H1 (cell line): ENCODE measurements around the gene PRSS21. TPM values are rescaled to one million over a fixed set of nuclear protein-coding genes. Genes with fewer than 3 reads are reported as not detected.
A peak's percentile ranks its signal among the peaks of the same experiment; 100 is the strongest.

Experiments
- CTCF ChIA-PET: fragments of 300-600 bp; sonication (Branson Sonifier 250); formaldehyde crosslinking; loops from one replicate; lab custom pipeline; 2021; ENCODE audit not compliant: partially characterized antibody; lab: Charles Lee
- POLR2A ChIA-PET: fragments of 300-600 bp; sonication (Branson Sonifier 250); formaldehyde crosslinking; loops from one replicate; lab custom pipeline; 2021; ENCODE audit warnings: inconsistent platforms; ENCODE audit not compliant: partially characterized antibody; lab: Charles Lee
- DNase-seq, 2 experiments: peaks; one replicate each; pipeline versions ENCODE4 v3.0.0 to v3.0.0-alpha.2; 2010 to 2022; ENCODE audit warnings: low spot score in 2 of 2, low read depth in 1 of 2, mixed read lengths in 1 of 2
- FAIRE-seq: peaks from 2 replicates; lab custom pipeline; 2011; peaks lifted over from hg19 to GRCh38; lab: Jason Lieb, UNC
- H2AFZ ChIP-seq: 2 replicates; pipeline ENCODE4 v1.8.1; 2012; ENCODE audit warnings: low read length, inconsistent platforms
- H2AK5ac ChIP-seq: 2 replicates; pipeline ENCODE4 v1.6.1; 2013; ENCODE audit warnings: low read depth, low read length
- H2BK120ac ChIP-seq: replicated peaks from 2 replicates; pipeline ENCODE3; 2013; ENCODE audit warnings: low read depth, low read length, inconsistent platforms
- H2BK12ac ChIP-seq: 2 replicates; pipeline ENCODE4 v1.6.1; 2013; ENCODE audit warnings: low read depth, low read length
- H2BK15ac ChIP-seq: 2 replicates; pipeline ENCODE4 v1.6.1; 2013; ENCODE audit warnings: low read length
- H2BK20ac ChIP-seq: 2 replicates; pipeline ENCODE4 v1.6.1; 2013; ENCODE audit warnings: low read length
- H2BK5ac ChIP-seq: 2 replicates; pipeline ENCODE4 v1.6.1; 2013; ENCODE audit warnings: low read depth, low read length
- H3K14ac ChIP-seq: 2 replicates; pipeline ENCODE4 v1.6.1; 2013; ENCODE audit warnings: inconsistent platforms; ENCODE audit not compliant: insufficient read length
- H3K18ac ChIP-seq: 2 replicates; pipeline ENCODE4 v1.6.1; 2013; ENCODE audit warnings: low read length; ENCODE audit errors: extremely low read depth
- H3K23ac ChIP-seq: 2 replicates; pipeline ENCODE4 v1.6.1; 2013; ENCODE audit warnings: inconsistent platforms; ENCODE audit not compliant: insufficient read length
- H3K23me2 ChIP-seq: 2 replicates; pipeline ENCODE4 v1.6.1; 2013; ENCODE audit warnings: low read depth, low read length
- H3K27ac ChIP-seq: 2 replicates; pipeline ENCODE4 v1.6.1; 2011; ENCODE audit warnings: low read depth, low read length, inconsistent platforms
- H3K27me3 ChIP-seq, 4 experiments: replicated peaks in 1 of 4; 1 replicate in 1 of 4; 2 replicates in 3 of 4; pipeline versions ENCODE4 v1.6.1 to v1.8.1; 2011 to 2013; ENCODE audit warnings: low read length in 3 of 4, mild to moderate bottlenecking in 3 of 4, inconsistent platforms in 2 of 4, mixed read lengths in 2 of 4, moderate library complexity in 1 of 4; ENCODE audit not compliant: control insufficient read depth in 3 of 4, insufficient read depth in 3 of 4; ENCODE audit errors: extremely low read depth in 1 of 4
- H3K36me3 ChIP-seq, 4 experiments: 2 replicates each; pipeline versions ENCODE4 v1.6.1 to v1.8.1; 2011 to 2013; ENCODE audit warnings: mild to moderate bottlenecking in 4 of 4, low read length in 3 of 4, moderate library complexity in 2 of 4, control low read depth in 1 of 4, inconsistent platforms in 1 of 4; ENCODE audit not compliant: insufficient read depth in 4 of 4, control insufficient read depth in 2 of 4
- H3K4ac ChIP-seq: replicated peaks from 2 replicates; pipeline ENCODE3; 2013; ENCODE audit warnings: low read length, low read depth, mixed read lengths, inconsistent platforms; ENCODE audit not compliant: insufficient read length
- H3K4me1 ChIP-seq, 4 experiments: replicated peaks in 1 of 4; 1 replicate in 1 of 4; 2 replicates in 3 of 4; pipeline versions ENCODE4 v1.6.1 to v1.8.1; 2011 to 2013; ENCODE audit warnings: low read length in 3 of 4, inconsistent platforms in 2 of 4, mixed read lengths in 1 of 4; ENCODE audit not compliant: insufficient read depth in 4 of 4, control insufficient read depth in 3 of 4
- H3K4me2 ChIP-seq, 2 experiments: 2 replicates each; pipeline versions ENCODE4 v1.6.1 to v1.8.1; 2011 to 2013; ENCODE audit warnings: low read depth in 2 of 2, low read length in 2 of 2, control low read depth in 1 of 2, inconsistent platforms in 1 of 2, mild to moderate bottlenecking in 1 of 2; ENCODE audit not compliant: insufficient read depth in 1 of 2
- H3K4me3 ChIP-seq, 4 experiments: fragments of 200-600, 300-600 bp in 1 of 4; sonication (generic), shearing (Covaris generic), sonication (Bioruptor Twin) in 1 of 4; 2 replicates each; pipeline versions ENCODE4 v1.5.1 to v1.8.1; 2011 to 2016; ENCODE audit warnings: low read length in 4 of 4, low read depth in 3 of 4, control low read depth in 2 of 4, inconsistent platforms in 2 of 4, mild to moderate bottlenecking in 2 of 4, mixed read lengths in 1 of 4, moderate library complexity in 1 of 4; ENCODE audit not compliant: insufficient read depth in 2 of 4; ENCODE audit errors: extremely low read depth in 1 of 4
- H3K56ac ChIP-seq: replicated peaks from 2 replicates; pipeline ENCODE3; 2013; ENCODE audit warnings: low read depth, mild to moderate bottlenecking, mixed read lengths, low read length, inconsistent platforms; ENCODE audit not compliant: insufficient read length
- H3K79me1 ChIP-seq: 2 replicates; pipeline ENCODE4 v1.6.1; 2013; ENCODE audit warnings: low read depth, low read length, control low read depth
- H3K79me2 ChIP-seq, 2 experiments: 2 replicates each; pipeline versions ENCODE4 v1.6.1 to v1.8.1; 2012 to 2013; ENCODE audit warnings: low read length in 2 of 2, mild to moderate bottlenecking in 2 of 2, inconsistent platforms in 1 of 2; ENCODE audit not compliant: insufficient read depth in 2 of 2, control insufficient read depth in 1 of 2
- H3K9ac ChIP-seq, 4 experiments: replicated peaks in 1 of 4; 1 replicate in 1 of 4; 2 replicates in 3 of 4; pipeline versions ENCODE4 v1.6.1 to v1.8.1; 2011 to 2013; ENCODE audit warnings: low read depth in 3 of 4, low read length in 3 of 4, control low read depth in 2 of 4, mild to moderate bottlenecking in 2 of 4, moderate library complexity in 2 of 4, inconsistent platforms in 1 of 4; ENCODE audit errors: extremely low read depth in 1 of 4
- H3K9me3 ChIP-seq, 2 experiments: 2 replicates each; pipeline versions ENCODE4 v1.6.1 to v1.8.1; 2012 to 2013; ENCODE audit warnings: mild to moderate bottlenecking in 2 of 2, moderate library complexity in 2 of 2, control low read depth in 1 of 2, inconsistent platforms in 1 of 2, low read depth in 1 of 2, low read length in 1 of 2, mixed read lengths in 1 of 2; ENCODE audit not compliant: insufficient read depth in 2 of 2
- H4K20me1 ChIP-seq, 2 experiments: replicated peaks in 1 of 2; 2 replicates each; pipeline versions ENCODE3 to v1.8.1; 2011 to 2013; ENCODE audit warnings: inconsistent platforms in 2 of 2, low read length in 2 of 2, mild to moderate bottlenecking in 1 of 2; ENCODE audit not compliant: insufficient read depth in 2 of 2, control insufficient read depth in 1 of 2
- H4K5ac ChIP-seq: 2 replicates; pipeline ENCODE4 v1.6.1; 2013; ENCODE audit warnings: low read length, low read depth, mixed read lengths, inconsistent platforms; ENCODE audit not compliant: insufficient read length
- H4K8ac ChIP-seq: 2 replicates; pipeline ENCODE4 v1.8.0; 2013; ENCODE audit warnings: mild to moderate bottlenecking, moderate library complexity, low read length, inconsistent platforms; ENCODE audit not compliant: insufficient read depth; ENCODE audit errors: extremely low read depth
- H4K91ac ChIP-seq: replicated peaks from 2 replicates; pipeline ENCODE3; 2013; ENCODE audit warnings: low read length, mixed read lengths, inconsistent platforms; ENCODE audit not compliant: insufficient read length
- ASH2L ChIP-seq: fragments of 200-600, 300-600 bp; sonication (generic); IDR thresholded peaks from one replicate; pipeline ENCODE4 v1.7.1; 2017; ENCODE audit warnings: low read length
- CTBP2 ChIP-seq: IDR thresholded peaks from 2 replicates; pipeline ENCODE4 v1.7.0; 2011; ENCODE audit warnings: borderline replicate concordance, mild to moderate bottlenecking, moderate library complexity, mixed read lengths, low read length; ENCODE audit not compliant: insufficient read depth, insufficient read length
- EZH2 ChIP-seq: fragments of 200-600 bp; sonication (generic); IDR thresholded peaks from 2 replicates; pipeline ENCODE4 v1.7.1; 2012; ENCODE audit warnings: low read depth, mild to moderate bottlenecking, moderate library complexity, low read length, inconsistent platforms; ENCODE audit not compliant: severe bottlenecking
- PHF8 ChIP-seq: fragments of 200-600 bp; sonication (generic); conservative IDR thresholded peaks from 2 replicates; pipeline ENCODE4 v1.7.1; 2012; ENCODE audit warnings: low read depth, mild to moderate bottlenecking, inconsistent platforms, low read length, moderate library complexity
- SP1 ChIP-seq: IDR thresholded peaks from 2 replicates; pipeline ENCODE4 v1.6.1; 2011; ENCODE audit warnings: low read depth, low read length
- SP2 ChIP-seq: IDR thresholded peaks from 2 replicates; pipeline ENCODE4 v1.6.1; 2012; ENCODE audit warnings: mild to moderate bottlenecking, low read length, inconsistent platforms
- WGBS, 2 experiments: shearing (Covaris generic) in 1 of 2; methylation state at CpG; one replicate each; pipeline versions ENCODE4 v1.1.6 to v1.1.7; 2013 to 2015; ENCODE audit warnings: low lambda C conversion rate in 2 of 2, mixed read lengths in 2 of 2, inconsistent platforms in 1 of 2, low coverage in 1 of 2, missing lambda C conversion rate in 1 of 2; ENCODE audit not compliant: insufficient replicate concordance in 2 of 2, insufficient coverage in 1 of 2, insufficient read length in 1 of 2; ENCODE audit errors: extremely low coverage in 1 of 2, missing lambda C conversion rate in 1 of 2; 5-methylcytosine and 5-hydroxymethylcytosine counted together
- polyA plus RNA-seq, 7 experiments: library from polyadenylated mRNA; depleted of rRNA in 3 of 7; stranded (reverse) in 5 of 7; unstranded in 2 of 7; fragments of >200 nt in 5 of 7; fragments of 200-250 nt in 2 of 7; gene quantifications; 1 replicate in 5 of 7; 2 replicates in 1 of 7; 4 replicates in 1 of 7; pipeline versions ENCODE4 v1.2.1 to v1.2.3, GENCODE V29; 2011 to 2013; ENCODE audit warnings: missing spikeins in 2 of 7, mixed read lengths in 2 of 7
- total RNA-seq: library from RNA; stranded (reverse); fragmentation: NEBNext Ultra II Directional; extraction: Animal tissue kit (Norgen Biotek cat#: 25700); gene quantifications from 2 replicates; pipeline ENCODE4 v1.2.1, GENCODE V29; 2021
- TF ChIP-seq, protein P1 (sequence below): IDR thresholded peaks from 2 replicates; pipeline ENCODE4 v1.6.1; 2011; ENCODE audit warnings: low read length, improper control_type of control experiment
- TF ChIP-seq, protein P2 (sequence below): IDR thresholded peaks from 2 replicates; pipeline ENCODE4 v1.6.1; 2011; ENCODE audit warnings: low read depth, mild to moderate bottlenecking, low read length; ENCODE audit not compliant: insufficient read depth

PRSS21 gene
- total and polyA plus RNA-seq, 2 of the 8 experiments (the other 6 are each of a cell fraction or from before 2014, with no cell fraction given): 0.76 to 1.0 TPM

DNA sequence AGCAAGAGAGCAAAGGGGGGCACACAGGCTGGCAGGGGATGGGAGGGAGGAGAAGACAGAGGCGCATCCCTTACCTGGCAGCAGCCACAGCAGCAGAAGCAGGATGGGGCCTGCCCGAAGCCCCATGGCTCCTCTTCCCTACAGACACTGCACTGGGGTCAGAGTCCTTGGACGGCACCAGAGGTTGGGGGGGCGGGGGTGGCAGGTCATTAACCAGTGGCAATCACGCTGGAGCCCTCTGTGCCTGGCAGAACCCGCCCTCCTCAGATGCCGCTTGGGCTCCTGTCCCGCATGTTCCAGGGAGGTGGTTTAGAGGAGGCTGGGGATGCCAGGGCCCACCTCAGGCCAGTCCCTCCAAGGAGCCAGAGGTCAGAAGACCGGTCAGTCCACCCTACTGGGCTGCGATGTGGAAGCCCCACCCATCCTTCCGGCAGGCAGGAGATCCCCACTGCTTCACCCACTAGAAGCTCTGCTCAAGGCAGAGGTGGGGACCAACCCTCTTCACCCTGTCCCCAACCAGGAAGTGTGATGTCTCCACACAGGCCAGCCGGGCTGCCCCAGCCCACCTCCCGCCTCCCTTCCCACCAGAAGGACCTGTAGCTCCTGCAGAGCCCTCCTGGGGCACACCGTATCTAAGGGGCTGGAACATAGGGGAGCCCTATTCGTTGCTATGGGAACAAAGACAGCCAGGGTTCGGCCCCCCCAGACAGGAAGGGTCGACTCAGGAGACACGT, 24.7 kb downstream of the PRSS21 start:
- H2BK15ac ChIP-seq: no peak overlapping the region
- no peak overlapping the region for H3K9ac ChIP-seq
- H3K56ac ChIP-seq: no peak overlapping the region
- H2BK20ac ChIP-seq: no peak overlapping the region
- no peak overlapping the region for H3K18ac ChIP-seq
- no peak overlapping the region for H3K23ac ChIP-seq
- no peaks in the 10 kb centered on the region for H3K36me3 ChIP-seq
- ChIA-PET CTCF (interaction anchor here (0.6 to 4.9 kb wide), 17 partner anchors 9 to 123 kb away, joined by 3 to 49 read pairs (median 4); partner anchors contain the start of gene PRSS22), POLR2A (interaction anchor here (0.6 to 1.3 kb wide), 3 partner anchors 12 to 75 kb away, joined by 3 read pairs; no protein-coding TSS in a partner anchor)
- no peak for TF ChIP-seq ASH2L
- TF ChIP-seq, protein P1, sequence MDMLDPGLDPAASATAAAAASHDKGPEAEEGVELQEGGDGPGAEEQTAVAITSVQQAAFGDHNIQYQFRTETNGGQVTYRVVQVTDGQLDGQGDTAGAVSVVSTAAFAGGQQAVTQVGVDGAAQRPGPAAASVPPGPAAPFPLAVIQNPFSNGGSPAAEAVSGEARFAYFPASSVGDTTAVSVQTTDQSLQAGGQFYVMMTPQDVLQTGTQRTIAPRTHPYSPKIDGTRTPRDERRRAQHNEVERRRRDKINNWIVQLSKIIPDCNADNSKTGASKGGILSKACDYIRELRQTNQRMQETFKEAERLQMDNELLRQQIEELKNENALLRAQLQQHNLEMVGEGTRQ: no peak
- TF ChIP-seq, protein P2, sequence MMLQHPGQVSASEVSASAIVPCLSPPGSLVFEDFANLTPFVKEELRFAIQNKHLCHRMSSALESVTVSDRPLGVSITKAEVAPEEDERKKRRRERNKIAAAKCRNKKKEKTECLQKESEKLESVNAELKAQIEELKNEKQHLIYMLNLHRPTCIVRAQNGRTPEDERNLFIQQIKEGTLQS: no peak
- no peak for TF ChIP-seq EZH2
- no peak for TF ChIP-seq SP2
- no peak for TF ChIP-seq SP1
- TF ChIP-seq PHF8: no peak
- TF ChIP-seq CTBP2: no peak
- DNase-seq (no peak), FAIRE-seq (no peak)
- no peak overlapping the region for H2BK5ac ChIP-seq
- H3K4me2 ChIP-seq: 0 out of 4 replicates have a peak overlapping the region, but pooled peaks of 1 of the 2 experiments have one; percentile 15
- H4K91ac ChIP-seq: no peak overlapping the region
- peaks cover 9% of the 10 kb centered on the region; the same call in 1 of the 2 replicates for H3K23me2 ChIP-seq
- H3K79me1 ChIP-seq: no peaks in the 10 kb centered on the region
- H3K14ac ChIP-seq: no peak overlapping the region
- H2BK120ac ChIP-seq: no peak overlapping the region
- no peak overlapping the region for H2AK5ac ChIP-seq
- WGBS, 2 experiments: 82% methylated on average over 16 of the region's 18 CpGs; no CpG with 5 or more reads in 1 of the 2 experiments
- no peak overlapping the region for H2AFZ ChIP-seq
- peaks cover 0 to 2% of the 10 kb centered on the region in 2 experiments for H4K20me1 ChIP-seq
- peak overlapping the region in 1 of 4 experiments; percentile 39; a peak in 1 of 8 replicates for H3K4me3 ChIP-seq
- no peak overlapping the region for H3K27ac ChIP-seq
- H4K8ac ChIP-seq: no peak overlapping the region
- peaks cover 0 to 6% (median 3%) of the 10 kb centered on the region in 4 experiments; a peak in 4 of 7 replicates for H3K27me3 ChIP-seq
- H3K4me1 ChIP-seq: peaks cover 0 to 3% (median 2%) of the 10 kb centered on the region in 4 experiments; a peak in 3 of 7 replicates
- no peak overlapping the region for H2BK12ac ChIP-seq
- H3K4ac ChIP-seq: no peak overlapping the region
- no peaks in the 10 kb centered on the region for H3K9me3 ChIP-seq
- H3K79me2 ChIP-seq: no peaks in the 10 kb centered on the region
- H4K5ac ChIP-seq: no peak overlapping the region
